ENCODE results near the gene RAB6D. TPM values are rescaled to one million over a fixed set of nuclear protein-coding genes. Genes with fewer than 3 reads are reported as not detected.
"Not testable (repeated sequence)": the region's sequence is repeated elsewhere in the genome, so short reads cannot be mapped to it uniquely, and the experiment has no call there.

Gene RAB6D
- total RNA-seq, 1 donor from 2014 or later = 0.59 TPM

- H3K36me3 Mint-ChIP-seq (ENCODE audit: low read depth, unreplicated experiment); DNase-seq (ENCODE audit: low spot score); H3K4me3 Mint-ChIP-seq (ENCODE audit: unreplicated experiment); H3K27me3 Mint-ChIP-seq (ENCODE audit: unreplicated experiment); H3K4me1 Mint-ChIP-seq (ENCODE audit: unreplicated experiment); H3K27ac Mint-ChIP-seq (ENCODE audit: unreplicated experiment); H3K9me3 Mint-ChIP-seq (ENCODE audit: unreplicated experiment): not testable (repeated sequence)
- TF ChIP-seq, protein P1, sequence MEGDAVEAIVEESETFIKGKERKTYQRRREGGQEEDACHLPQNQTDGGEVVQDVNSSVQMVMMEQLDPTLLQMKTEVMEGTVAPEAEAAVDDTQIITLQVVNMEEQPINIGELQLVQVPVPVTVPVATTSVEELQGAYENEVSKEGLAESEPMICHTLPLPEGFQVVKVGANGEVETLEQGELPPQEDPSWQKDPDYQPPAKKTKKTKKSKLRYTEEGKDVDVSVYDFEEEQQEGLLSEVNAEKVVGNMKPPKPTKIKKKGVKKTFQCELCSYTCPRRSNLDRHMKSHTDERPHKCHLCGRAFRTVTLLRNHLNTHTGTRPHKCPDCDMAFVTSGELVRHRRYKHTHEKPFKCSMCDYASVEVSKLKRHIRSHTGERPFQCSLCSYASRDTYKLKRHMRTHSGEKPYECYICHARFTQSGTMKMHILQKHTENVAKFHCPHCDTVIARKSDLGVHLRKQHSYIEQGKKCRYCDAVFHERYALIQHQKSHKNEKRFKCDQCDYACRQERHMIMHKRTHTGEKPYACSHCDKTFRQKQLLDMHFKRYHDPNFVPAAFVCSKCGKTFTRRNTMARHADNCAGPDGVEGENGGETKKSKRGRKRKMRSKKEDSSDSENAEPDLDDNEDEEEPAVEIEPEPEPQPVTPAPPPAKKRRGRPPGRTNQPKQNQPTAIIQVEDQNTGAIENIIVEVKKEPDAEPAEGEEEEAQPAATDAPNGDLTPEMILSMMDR (IDR thresholded peaks at IDR 0.05; ENCODE audit: unreplicated experiment) = peak; percentile 11
These were observed 2.2 kb downstream of the RAB6D start for GRCh38 chr2:131361773-131362172.

GRCh38 chr2:131353167-131353697 is 10.7 kb downstream of the RAB6D start:
- not testable (repeated sequence) for H3K27ac Mint-ChIP-seq (ENCODE audit: unreplicated experiment); H3K4me1 Mint-ChIP-seq (ENCODE audit: unreplicated experiment); DNase-seq (ENCODE audit: low spot score); H3K27me3 Mint-ChIP-seq (ENCODE audit: unreplicated experiment); H3K36me3 Mint-ChIP-seq (ENCODE audit: low read depth, unreplicated experiment); H3K9me3 Mint-ChIP-seq (ENCODE audit: unreplicated experiment)
- H3K4me3 Mint-ChIP-seq (ENCODE audit: unreplicated experiment) = peak overlapping the region; percentile 68

- Mint-ChIP-seq H3K9me3 (ENCODE audit: unreplicated experiment) (no peaks in the 10 kb centered on the region), H3K27ac (ENCODE audit: unreplicated experiment) (no peak overlapping the region), H3K27me3 (ENCODE audit: unreplicated experiment) (peaks cover 7% of the 10 kb centered on the region), H3K4me1 (ENCODE audit: unreplicated experiment) (no peaks in the 10 kb centered on the region), H3K36me3 (ENCODE audit: low read depth, unreplicated experiment) (no peaks in the 10 kb centered on the region), H3K4me3 (ENCODE audit: unreplicated experiment) (no peak overlapping the region)
- DNase-seq (ENCODE audit: low spot score) = no peak
- TF ChIP-seq, protein P1 (IDR thresholded peaks at IDR 0.05; ENCODE audit: unreplicated experiment) = no peak
These were observed 14.9 kb downstream of the RAB6D start for GRCh38 chr2:131349021-131349420.

DNA sequence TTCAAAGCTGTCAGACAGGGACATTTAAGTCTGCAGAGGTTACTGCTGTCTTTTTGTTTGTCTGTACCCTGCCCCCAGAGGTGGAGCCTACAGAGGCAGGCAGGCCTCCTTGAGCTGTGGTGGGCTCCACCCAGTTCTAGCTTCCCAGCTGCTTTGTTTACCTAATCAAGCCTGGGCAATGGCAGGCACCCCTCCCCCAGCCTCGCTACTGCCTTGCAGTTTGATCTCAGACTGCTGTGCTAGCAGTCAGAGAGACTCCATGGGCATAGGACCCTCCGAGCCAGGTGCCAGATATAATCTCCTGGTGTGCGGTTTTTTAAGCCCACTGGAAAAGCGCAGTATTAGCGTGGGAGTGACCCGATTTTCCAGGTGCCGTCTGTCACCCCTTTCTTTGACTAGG is 16.9 kb downstream of the RAB6D start:
- H3K27me3 Mint-ChIP-seq (ENCODE audit: unreplicated experiment); H3K36me3 Mint-ChIP-seq (ENCODE audit: low read depth, unreplicated experiment); H3K27ac Mint-ChIP-seq (ENCODE audit: unreplicated experiment); H3K4me3 Mint-ChIP-seq (ENCODE audit: unreplicated experiment); H3K4me1 Mint-ChIP-seq (ENCODE audit: unreplicated experiment); DNase-seq (ENCODE audit: low spot score); H3K9me3 Mint-ChIP-seq (ENCODE audit: unreplicated experiment): not testable (repeated sequence)

DNA sequence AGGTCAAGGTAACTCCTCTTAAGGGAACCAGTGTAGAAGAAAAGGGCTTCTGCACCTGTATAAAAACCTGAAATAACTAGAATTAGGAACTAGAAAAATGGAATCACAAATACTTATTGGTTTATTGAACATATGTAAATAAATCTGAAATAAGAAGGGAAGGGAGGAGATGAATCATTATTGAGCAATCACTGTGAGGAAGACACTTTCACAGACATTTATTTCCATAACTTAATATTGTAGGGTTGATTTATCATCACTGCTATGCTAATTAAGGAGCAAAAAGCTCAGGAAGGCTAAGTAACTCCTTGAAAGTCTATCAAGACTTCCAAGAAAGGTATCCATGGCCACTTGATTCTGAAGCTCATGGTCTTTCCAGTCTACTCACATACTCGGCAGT is 24.7 kb downstream of the RAB6D start:
- H3K9me3 Mint-ChIP-seq (ENCODE audit: unreplicated experiment); H3K27ac Mint-ChIP-seq (ENCODE audit: unreplicated experiment); H3K4me1 Mint-ChIP-seq (ENCODE audit: unreplicated experiment); H3K27me3 Mint-ChIP-seq (ENCODE audit: unreplicated experiment); H3K36me3 Mint-ChIP-seq (ENCODE audit: low read depth, unreplicated experiment); H3K4me3 Mint-ChIP-seq (ENCODE audit: unreplicated experiment); DNase-seq (ENCODE audit: low spot score): not testable (repeated sequence)

- DNase-seq (ENCODE audit: low spot score) = peak; percentile 10
- not testable (repeated sequence) for H3K27me3 Mint-ChIP-seq (ENCODE audit: unreplicated experiment); H3K36me3 Mint-ChIP-seq (ENCODE audit: low read depth, unreplicated experiment); H3K9me3 Mint-ChIP-seq (ENCODE audit: unreplicated experiment); H3K4me1 Mint-ChIP-seq (ENCODE audit: unreplicated experiment); H3K27ac Mint-ChIP-seq (ENCODE audit: unreplicated experiment); H3K4me3 Mint-ChIP-seq (ENCODE audit: unreplicated experiment)
These were observed 28.6 kb downstream of the RAB6D start for GRCh38 chr2:131335319-131335718.

GRCh38 chr2:131332709-131333108 is 31.3 kb downstream of the RAB6D start:
- not testable (repeated sequence) for H3K4me3 Mint-ChIP-seq (ENCODE audit: unreplicated experiment); H3K36me3 Mint-ChIP-seq (ENCODE audit: low read depth, unreplicated experiment); H3K27ac Mint-ChIP-seq (ENCODE audit: unreplicated experiment); DNase-seq (ENCODE audit: low spot score); H3K27me3 Mint-ChIP-seq (ENCODE audit: unreplicated experiment); H3K4me1 Mint-ChIP-seq (ENCODE audit: unreplicated experiment); H3K9me3 Mint-ChIP-seq (ENCODE audit: unreplicated experiment)

GRCh38 chr2:131331000-131331399 is 33.0 kb downstream of the RAB6D start:
- not testable (repeated sequence) for H3K27ac Mint-ChIP-seq (ENCODE audit: unreplicated experiment); H3K36me3 Mint-ChIP-seq (ENCODE audit: low read depth, unreplicated experiment); H3K4me3 Mint-ChIP-seq (ENCODE audit: unreplicated experiment); H3K9me3 Mint-ChIP-seq (ENCODE audit: unreplicated experiment); H3K4me1 Mint-ChIP-seq (ENCODE audit: unreplicated experiment); H3K27me3 Mint-ChIP-seq (ENCODE audit: unreplicated experiment)
- peak; percentile 68 for DNase-seq (ENCODE audit: low spot score)
